ENCODE measurements around the gene MYO16. TPM values are rescaled to one million over a fixed set of nuclear protein-coding genes. Genes with fewer than 3 reads are reported as not detected.

Gene MYO16
- total RNA-seq, 1 donor from 2014 or later: 0.49 TPM

DNA sequence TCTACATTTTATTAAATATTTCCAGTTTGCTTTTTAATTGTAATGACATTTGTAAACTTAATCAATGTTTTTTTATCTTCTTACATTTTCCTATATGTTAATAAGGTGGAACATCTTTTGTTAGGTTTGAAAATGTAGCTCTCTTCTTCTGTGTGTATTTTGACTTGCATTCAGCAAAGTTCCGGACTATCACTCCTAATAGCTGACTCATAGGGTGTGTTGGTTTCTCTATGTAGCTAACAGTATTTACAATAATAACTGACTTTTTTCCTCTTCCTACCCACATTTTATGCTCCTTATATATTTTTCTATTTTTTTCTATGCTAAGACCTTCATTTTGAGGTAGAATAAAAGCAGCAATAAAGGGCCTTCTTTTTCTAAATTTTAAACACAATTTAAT is 28.1 kb downstream of the MYO16 start:
- no peaks in the 10 kb centered on the region for H3K4me1 ChIP-seq
- H3K9me3 ChIP-seq: no peaks in the 10 kb centered on the region
- intact Hi-C loops (cut with DNase I): no loop called here
- TF ChIP-seq, protein P1, sequence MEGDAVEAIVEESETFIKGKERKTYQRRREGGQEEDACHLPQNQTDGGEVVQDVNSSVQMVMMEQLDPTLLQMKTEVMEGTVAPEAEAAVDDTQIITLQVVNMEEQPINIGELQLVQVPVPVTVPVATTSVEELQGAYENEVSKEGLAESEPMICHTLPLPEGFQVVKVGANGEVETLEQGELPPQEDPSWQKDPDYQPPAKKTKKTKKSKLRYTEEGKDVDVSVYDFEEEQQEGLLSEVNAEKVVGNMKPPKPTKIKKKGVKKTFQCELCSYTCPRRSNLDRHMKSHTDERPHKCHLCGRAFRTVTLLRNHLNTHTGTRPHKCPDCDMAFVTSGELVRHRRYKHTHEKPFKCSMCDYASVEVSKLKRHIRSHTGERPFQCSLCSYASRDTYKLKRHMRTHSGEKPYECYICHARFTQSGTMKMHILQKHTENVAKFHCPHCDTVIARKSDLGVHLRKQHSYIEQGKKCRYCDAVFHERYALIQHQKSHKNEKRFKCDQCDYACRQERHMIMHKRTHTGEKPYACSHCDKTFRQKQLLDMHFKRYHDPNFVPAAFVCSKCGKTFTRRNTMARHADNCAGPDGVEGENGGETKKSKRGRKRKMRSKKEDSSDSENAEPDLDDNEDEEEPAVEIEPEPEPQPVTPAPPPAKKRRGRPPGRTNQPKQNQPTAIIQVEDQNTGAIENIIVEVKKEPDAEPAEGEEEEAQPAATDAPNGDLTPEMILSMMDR (IDR thresholded peaks at IDR 0.05): no peak
- TF ChIP-seq POLR2A (IDR thresholded peaks at IDR 0.05) (no peak), POLR2AphosphoS5 (IDR thresholded peaks at IDR 0.05; ENCODE audit: insufficient read depth in 1 of 2, low read depth in 1 of 2) (no peak)
- no peak for DNase-seq (ENCODE audit: extremely low spot score in 2 of 2)
- no peaks in the 10 kb centered on the region for H3K36me3 ChIP-seq
- no peak overlapping the region for H3K27ac ChIP-seq
- no peak overlapping the region for H3K4me3 ChIP-seq
- H3K27me3 ChIP-seq: no peaks in the 10 kb centered on the region

DNA sequence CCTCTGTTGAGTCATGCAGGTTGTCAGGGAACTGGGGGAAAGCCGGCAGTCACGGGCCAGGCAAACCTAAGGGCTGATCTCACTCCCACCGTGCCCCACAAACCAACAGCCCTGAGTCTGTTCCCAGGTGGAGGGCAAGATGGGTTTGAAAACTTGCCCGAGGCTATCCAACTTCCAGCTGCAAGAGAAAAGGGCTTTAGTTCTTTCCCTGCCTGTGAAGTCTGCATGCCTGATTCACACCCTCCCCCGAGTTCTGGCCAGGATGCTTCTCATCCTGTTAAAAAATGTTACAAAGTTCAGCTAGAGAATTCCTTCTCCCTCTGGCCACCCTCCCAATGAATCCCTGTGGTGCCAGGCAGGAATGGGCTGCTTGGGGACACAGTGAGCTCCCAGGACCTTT is 33.1 kb downstream of the MYO16 start:
- TF ChIP-seq POLR2AphosphoS5 (IDR thresholded peaks at IDR 0.05; ENCODE audit: insufficient read depth in 1 of 2, low read depth in 1 of 2) (no peak), POLR2A (IDR thresholded peaks at IDR 0.05) (no peak)
- TF ChIP-seq, protein P1 (IDR thresholded peaks at IDR 0.05): no peak
- intact Hi-C loops (cut with DNase I): no loop called here
- Histone ChIP-seq H3K4me3 (no peak overlapping the region), H3K9me3 (no peaks in the 10 kb centered on the region), H3K27ac (no peak overlapping the region), H3K4me1 (no peaks in the 10 kb centered on the region), H3K36me3 (no peaks in the 10 kb centered on the region), H3K27me3 (no peaks in the 10 kb centered on the region)
- no peak for DNase-seq (ENCODE audit: extremely low spot score in 2 of 2)

DNA sequence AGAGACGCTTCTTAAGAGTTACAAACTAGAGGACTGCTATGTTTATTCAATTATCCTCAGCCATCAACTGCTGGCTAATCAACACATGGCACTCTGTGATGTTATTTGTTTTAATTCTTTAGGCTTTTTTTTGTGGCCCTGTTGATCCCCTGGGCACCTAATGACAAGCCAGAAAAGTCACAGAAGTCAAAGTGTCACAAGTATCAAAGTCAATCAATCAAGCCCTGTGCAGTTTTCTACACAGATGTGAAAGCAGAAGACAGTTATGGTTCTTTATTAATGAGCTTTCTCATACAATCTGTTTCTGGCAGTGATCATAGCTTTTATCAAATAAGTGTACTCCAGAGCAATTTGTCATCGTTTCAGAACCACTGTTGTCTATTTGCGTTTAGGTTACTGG is 34.3 kb downstream of the MYO16 start:
- no peak for TF ChIP-seq POLR2A (IDR thresholded peaks at IDR 0.05)
- no peak for TF ChIP-seq POLR2AphosphoS5 (IDR thresholded peaks at IDR 0.05; ENCODE audit: insufficient read depth in 1 of 2, low read depth in 1 of 2)
- TF ChIP-seq, protein P1 (IDR thresholded peaks at IDR 0.05): no peak
- Histone ChIP-seq H3K27ac (no peak overlapping the region), H3K4me1 (no peaks in the 10 kb centered on the region), H3K36me3 (no peaks in the 10 kb centered on the region), H3K27me3 (no peaks in the 10 kb centered on the region), H3K4me3 (no peak overlapping the region), H3K9me3 (no peaks in the 10 kb centered on the region)
- DNase-seq (ENCODE audit: extremely low spot score in 2 of 2): no peak
- intact Hi-C loops (cut with DNase I): no loop called here

DNA sequence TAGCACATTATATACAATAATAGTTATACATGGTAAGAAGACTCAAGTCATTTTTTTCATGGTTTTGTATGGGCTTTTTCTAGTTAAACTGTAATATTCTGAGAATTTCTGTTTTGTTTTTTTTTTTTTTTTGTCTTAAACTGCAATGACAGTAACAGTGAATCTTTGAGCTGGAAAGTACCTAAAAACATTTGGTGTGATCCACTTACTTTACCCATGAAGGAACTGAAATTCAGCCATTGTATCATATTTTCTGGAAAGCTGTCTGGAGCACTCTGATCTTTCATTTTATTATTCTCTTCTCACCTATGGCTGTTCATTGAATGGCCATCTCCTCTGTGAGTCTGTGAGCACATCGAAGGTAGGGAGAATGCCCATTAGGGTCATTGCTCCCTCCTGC is 37.8 kb downstream of the MYO16 start:
- Histone ChIP-seq H3K36me3 (no peaks in the 10 kb centered on the region), H3K4me1 (no peaks in the 10 kb centered on the region), H3K4me3 (no peak overlapping the region), H3K27me3 (no peaks in the 10 kb centered on the region), H3K27ac (no peak overlapping the region), H3K9me3 (no peaks in the 10 kb centered on the region)
- DNase-seq (ENCODE audit: extremely low spot score in 2 of 2): no peak
- intact Hi-C loops (cut with DNase I): no loop called here
- TF ChIP-seq POLR2A (IDR thresholded peaks at IDR 0.05): no peak
- TF ChIP-seq POLR2AphosphoS5 (IDR thresholded peaks at IDR 0.05; ENCODE audit: insufficient read depth in 1 of 2, low read depth in 1 of 2): no peak
- TF ChIP-seq, protein P1 (IDR thresholded peaks at IDR 0.05): no peak

DNA sequence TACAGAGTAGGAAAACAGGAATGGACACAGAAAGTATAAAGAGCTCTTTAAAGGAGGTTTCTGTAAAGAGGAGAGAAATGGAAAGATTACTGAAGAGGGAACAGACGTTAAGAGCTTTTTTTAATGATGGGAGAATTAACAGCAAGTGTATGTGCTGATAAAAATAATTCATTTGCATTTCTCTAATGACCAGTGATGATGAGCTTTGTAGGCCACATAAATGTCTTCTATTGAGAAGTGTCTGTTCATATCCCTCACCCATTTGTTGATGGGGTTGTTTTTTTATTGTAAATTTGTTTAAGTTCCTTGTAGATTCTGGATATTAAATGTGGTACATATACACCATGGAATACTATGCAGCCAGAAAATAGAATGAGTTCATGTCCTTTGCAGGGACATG is 40.0 kb downstream of the MYO16 start:
- Histone ChIP-seq H3K27me3 (no peaks in the 10 kb centered on the region), H3K9me3 (no peaks in the 10 kb centered on the region), H3K36me3 (no peaks in the 10 kb centered on the region), H3K27ac (no peak overlapping the region), H3K4me3 (no peak overlapping the region), H3K4me1 (no peaks in the 10 kb centered on the region)
- intact Hi-C loops (cut with DNase I): no loop called here
- no peak for TF ChIP-seq POLR2AphosphoS5 (IDR thresholded peaks at IDR 0.05; ENCODE audit: insufficient read depth in 1 of 2, low read depth in 1 of 2)
- no peak for TF ChIP-seq POLR2A (IDR thresholded peaks at IDR 0.05)
- TF ChIP-seq, protein P1 (IDR thresholded peaks at IDR 0.05): no peak
- no peak for DNase-seq (ENCODE audit: extremely low spot score in 2 of 2)
